Bronchial epithelial cell (primary cell): ENCODE measurements around the gene TBL1X. TPM values are rescaled to one million over a fixed set of nuclear protein-coding genes. Genes with fewer than 3 reads are reported as not detected.

ENCODE experiments used
- DNase-seq: peaks from one replicate; pipeline ENCODE4 v3.0.0-alpha.2; 2010; ENCODE audit warnings: low read depth
- FAIRE-seq: peaks from 2 replicates; lab custom pipeline; 2011; peaks lifted over from hg19 to GRCh38; lab: Jason Lieb, UNC
- H3K27me3 ChIP-seq: 2 replicates; pipeline ENCODE4 v1.5.1; 2011; ENCODE audit warnings: low read length; ENCODE audit not compliant: control insufficient read depth, insufficient read depth
- H3K36me3 ChIP-seq: 2 replicates; pipeline ENCODE4 v1.5.1; 2011; ENCODE audit warnings: low read length; ENCODE audit not compliant: control insufficient read depth, insufficient read depth
- H3K4me3 ChIP-seq: 2 replicates; pipeline ENCODE4 v1.5.1; 2011; ENCODE audit warnings: mild to moderate bottlenecking, low read depth, low read length, control low read depth
- total RNA-seq: library from RNA; depleted of rRNA; stranded (reverse); fragments of >200 nt; gene quantifications from 2 replicates; pipeline ENCODE4 v1.2.1, GENCODE V29; 2014
- TF ChIP-seq, protein P1 (sequence below): IDR thresholded peaks from 2 replicates; pipeline ENCODE4 v1.5.1; 2011; ENCODE audit warnings: mild to moderate bottlenecking, moderate library complexity, low read length, control low read depth, inconsistent platforms; ENCODE audit not compliant: insufficient read depth, severe bottlenecking

TBL1X gene
- total RNA-seq, 1 donor from 2014 or later, result 14.2 TPM

DNA sequence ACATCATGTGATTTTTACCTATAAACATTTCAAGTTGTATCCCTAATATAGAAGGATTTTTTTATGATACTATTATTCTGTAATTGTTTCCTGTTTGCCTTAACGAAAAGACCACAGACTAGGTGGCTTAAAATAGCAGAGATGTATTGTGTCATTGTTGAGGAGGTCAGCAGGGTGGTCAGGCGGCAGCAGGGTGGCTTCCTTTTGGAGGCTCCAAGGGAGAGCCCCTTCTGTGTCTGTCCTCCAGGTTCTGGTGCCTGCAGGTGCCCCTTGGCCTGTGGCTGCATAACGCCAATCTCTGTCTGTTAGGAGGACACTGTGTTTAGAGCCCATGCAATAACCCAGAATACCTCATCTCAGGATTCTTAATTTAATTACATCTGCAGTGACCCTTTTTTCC is 118.1 kb downstream of the TBL1X start:
- Histone ChIP-seq H3K36me3 (no peaks in the 10 kb centered on the region), H3K27me3 (no peaks in the 10 kb centered on the region), H3K4me3 (no peak overlapping the region)
- DNase-seq (no peak), FAIRE-seq (no peak)
- TF ChIP-seq, protein P1, sequence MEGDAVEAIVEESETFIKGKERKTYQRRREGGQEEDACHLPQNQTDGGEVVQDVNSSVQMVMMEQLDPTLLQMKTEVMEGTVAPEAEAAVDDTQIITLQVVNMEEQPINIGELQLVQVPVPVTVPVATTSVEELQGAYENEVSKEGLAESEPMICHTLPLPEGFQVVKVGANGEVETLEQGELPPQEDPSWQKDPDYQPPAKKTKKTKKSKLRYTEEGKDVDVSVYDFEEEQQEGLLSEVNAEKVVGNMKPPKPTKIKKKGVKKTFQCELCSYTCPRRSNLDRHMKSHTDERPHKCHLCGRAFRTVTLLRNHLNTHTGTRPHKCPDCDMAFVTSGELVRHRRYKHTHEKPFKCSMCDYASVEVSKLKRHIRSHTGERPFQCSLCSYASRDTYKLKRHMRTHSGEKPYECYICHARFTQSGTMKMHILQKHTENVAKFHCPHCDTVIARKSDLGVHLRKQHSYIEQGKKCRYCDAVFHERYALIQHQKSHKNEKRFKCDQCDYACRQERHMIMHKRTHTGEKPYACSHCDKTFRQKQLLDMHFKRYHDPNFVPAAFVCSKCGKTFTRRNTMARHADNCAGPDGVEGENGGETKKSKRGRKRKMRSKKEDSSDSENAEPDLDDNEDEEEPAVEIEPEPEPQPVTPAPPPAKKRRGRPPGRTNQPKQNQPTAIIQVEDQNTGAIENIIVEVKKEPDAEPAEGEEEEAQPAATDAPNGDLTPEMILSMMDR, result no peak

DNA sequence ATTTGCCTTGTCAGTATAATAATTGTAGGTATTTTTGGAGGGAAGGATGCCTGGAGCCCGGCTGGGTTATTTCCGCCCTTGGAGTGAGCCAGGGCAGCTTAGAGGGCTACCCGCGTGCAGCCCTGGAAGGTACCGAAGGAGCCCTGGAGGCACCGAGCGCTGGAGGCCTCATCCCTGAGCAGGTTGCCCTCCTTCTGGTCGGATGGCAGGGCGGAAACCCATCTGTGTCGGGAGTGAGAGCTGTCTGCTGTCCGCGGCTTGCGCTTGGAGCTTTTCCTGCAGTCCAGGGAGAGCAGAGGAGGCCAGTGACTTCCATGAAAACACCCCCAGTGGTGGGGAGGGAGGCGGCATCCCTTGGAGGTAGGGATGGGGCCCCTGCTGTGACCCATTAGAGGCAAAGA is 122.1 kb downstream of the TBL1X start:
- TF ChIP-seq, protein P1, result no peak
- DNase-seq, result no peak
- Histone ChIP-seq H3K27me3 (no peaks in the 10 kb centered on the region), H3K36me3 (no peaks in the 10 kb centered on the region), H3K4me3 (no peak overlapping the region)
- no peak for FAIRE-seq

DNA sequence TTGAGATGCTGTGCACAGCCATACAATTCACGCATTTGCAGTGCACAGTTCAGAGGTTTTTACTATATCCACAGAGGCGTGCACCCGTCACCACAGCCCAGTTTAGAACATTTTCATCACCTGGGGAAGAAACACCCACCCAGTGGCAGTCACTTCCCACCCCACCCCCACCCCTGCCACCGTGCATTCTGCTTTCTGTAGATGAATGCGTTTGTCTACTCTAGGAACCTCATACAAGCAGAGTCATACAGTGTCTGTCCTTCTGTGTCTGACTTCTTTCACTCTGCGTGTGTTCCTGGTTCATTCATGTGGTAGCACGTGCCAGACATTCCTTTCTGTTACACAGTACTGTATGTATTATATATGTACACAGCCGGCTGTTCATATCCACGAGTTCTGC is 122.8 kb downstream of the TBL1X start:
- no peak overlapping the region for H3K4me3 ChIP-seq
- no peaks in the 10 kb centered on the region for H3K27me3 ChIP-seq
- TF ChIP-seq, protein P1, result no peak
- DNase-seq (peak; percentile 7), FAIRE-seq (no peak)
- no peaks in the 10 kb centered on the region for H3K36me3 ChIP-seq

DNA sequence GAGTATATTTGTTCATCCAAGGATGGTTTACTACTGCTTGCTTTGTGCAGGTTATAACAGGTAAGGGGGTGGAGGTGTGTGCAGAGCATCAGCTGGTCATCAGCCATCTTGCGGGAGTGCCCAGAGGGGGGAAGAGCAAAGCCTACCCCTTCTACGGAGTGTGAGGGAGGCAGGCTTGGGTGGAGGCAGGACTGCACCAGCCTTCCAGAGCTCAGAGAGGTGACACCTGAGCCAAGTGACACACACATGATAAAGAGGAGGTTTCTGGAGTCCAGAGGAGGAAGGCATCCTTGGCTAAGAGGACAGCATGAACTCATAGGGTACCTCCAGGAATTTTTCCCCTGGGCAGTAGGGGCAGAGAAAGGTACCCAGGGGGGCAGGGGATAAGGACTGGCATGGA is 126.6 kb downstream of the TBL1X start:
- no peak overlapping the region for H3K4me3 ChIP-seq
- TF ChIP-seq, protein P1, result no peak
- H3K27me3 ChIP-seq, result no peaks in the 10 kb centered on the region
- H3K36me3 ChIP-seq, result no peaks in the 10 kb centered on the region
- FAIRE-seq (no peak), DNase-seq (no peak)

DNA sequence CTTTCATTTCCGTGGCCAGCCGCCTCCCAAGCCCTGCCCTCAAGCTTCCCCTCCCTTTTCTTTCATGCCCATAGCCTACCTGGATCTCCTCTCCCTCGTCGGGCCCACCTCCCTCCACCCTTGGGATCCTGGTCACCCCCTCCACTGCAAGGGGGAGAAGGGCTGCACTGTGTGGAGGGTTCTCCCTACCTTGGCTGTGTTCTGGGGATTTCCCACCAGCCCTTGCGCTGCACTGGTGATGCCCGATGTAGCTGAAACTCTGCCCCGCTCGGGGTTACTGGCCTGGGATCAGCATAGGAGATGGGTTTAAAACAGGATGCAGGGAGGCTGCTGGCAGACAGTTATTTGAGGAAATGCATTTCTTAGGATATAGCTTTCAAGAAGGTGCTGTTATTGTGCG is 128.9 kb downstream of the TBL1X start:
- H3K36me3 ChIP-seq, result no peaks in the 10 kb centered on the region
- TF ChIP-seq, protein P1, result no peak
- H3K4me3 ChIP-seq, result no peak overlapping the region
- FAIRE-seq (no peak), DNase-seq (no peak)
- H3K27me3 ChIP-seq, result no peaks in the 10 kb centered on the region

DNA sequence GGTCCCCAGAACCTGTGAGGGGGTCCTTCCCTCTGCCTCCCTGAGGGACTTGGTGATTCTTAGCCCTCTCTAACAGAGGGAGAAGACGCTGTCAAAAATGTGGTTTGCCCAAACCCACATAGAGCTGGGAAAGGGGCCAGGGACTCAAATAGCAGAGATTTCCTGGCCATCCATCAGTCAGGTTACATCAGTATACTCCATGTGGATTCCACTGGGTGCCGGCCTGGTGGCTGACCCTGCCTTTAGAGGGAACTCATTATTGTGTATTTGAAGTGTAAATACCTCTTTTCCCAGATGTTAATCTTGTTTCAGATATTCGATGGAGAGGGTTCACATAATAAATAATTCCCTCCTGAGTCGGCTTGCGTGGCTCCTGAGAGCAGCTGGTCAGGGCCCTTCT is 130.3 kb downstream of the TBL1X start:
- FAIRE-seq (no peak), DNase-seq (no peak)

More for the DNA sequence above, 130.3 kb downstream of the TBL1X start:
- Histone ChIP-seq H3K27me3 (no peaks in the 10 kb centered on the region), H3K4me3 (no peak overlapping the region), H3K36me3 (no peaks in the 10 kb centered on the region)
- TF ChIP-seq, protein P1, result no peak
